CD14-positive monocyte (primary cell): ENCODE results near the gene CHPF. TPM values are rescaled to one million over a fixed set of nuclear protein-coding genes. Genes with fewer than 3 reads are reported as not detected.
A peak's percentile ranks its signal among the peaks of the same experiment; 100 is the strongest.

Experiments
- DNase-seq, 3 donors: peaks; one replicate each; pipeline ENCODE4 v3.0.0-alpha.2; 2011 to 2022
- H2AFZ ChIP-seq: 2 replicates; pipeline ENCODE4 v1.6.0; 2012; ENCODE audit warnings: mild to moderate bottlenecking, low read depth, low read length, inconsistent platforms; ENCODE audit not compliant: insufficient read depth, poor library complexity, severe bottlenecking
- H3K27ac ChIP-seq, 2 donors: 1 replicate in 1 of 2; 2 replicates in 1 of 2; pipeline ENCODE4 v1.5.1; 2012 to 2013; ENCODE audit warnings: low read length in 2 of 2, control low read depth in 1 of 2, inconsistent platforms in 1 of 2, low read depth in 1 of 2, mild to moderate bottlenecking in 1 of 2
- H3K27me3 ChIP-seq, 2 donors: one replicate each; pipeline versions ENCODE4 v1.6.0 to v1.6.1; 2011 to 2013; ENCODE audit warnings: low read length in 2 of 2; ENCODE audit not compliant: control insufficient read depth in 2 of 2, insufficient read depth in 2 of 2
- H3K36me3 ChIP-seq, 2 donors: replicated peaks in 1 of 2; 1 replicate in 1 of 2; 2 replicates in 1 of 2; pipeline versions ENCODE4 v1.5.1 to v1.6.1; 2012 to 2013; ENCODE audit warnings: low read length in 2 of 2, control low read depth in 1 of 2, inconsistent platforms in 1 of 2, mild to moderate bottlenecking in 1 of 2; ENCODE audit not compliant: insufficient read depth in 2 of 2, control insufficient read depth in 1 of 2
- H3K4me1 ChIP-seq, 2 donors: 1 replicate in 1 of 2; 2 replicates in 1 of 2; pipeline versions ENCODE4 v1.5.1 to v1.6.1; 2012 to 2013; ENCODE audit warnings: low read length in 2 of 2, control low read depth in 1 of 2, inconsistent platforms in 1 of 2, mild to moderate bottlenecking in 1 of 2, moderate library complexity in 1 of 2; ENCODE audit not compliant: insufficient read depth in 2 of 2, control insufficient read depth in 1 of 2
- H3K4me2 ChIP-seq: replicated peaks from 2 replicates; pipeline ENCODE3; 2012; ENCODE audit warnings: low read length, moderate library complexity, mild to moderate bottlenecking; ENCODE audit not compliant: poor library complexity, severe bottlenecking; ENCODE audit errors: extremely low read depth
- H3K4me3 ChIP-seq, 3 experiments: fragments of 200-600 bp in 1 of 3; sonication (generic) in 1 of 3; replicated peaks in 1 of 3; 1 replicate in 2 of 3; 2 replicates in 1 of 3; pipeline ENCODE4 v1.5.1; 2011 to 2013; ENCODE audit warnings: low read length in 3 of 3, mild to moderate bottlenecking in 3 of 3, control low read depth in 2 of 3, low read depth in 2 of 3, inconsistent platforms in 1 of 3, moderate library complexity in 1 of 3
- H3K79me2 ChIP-seq: 2 replicates; pipeline ENCODE4 v1.6.0; 2012; ENCODE audit warnings: mild to moderate bottlenecking, control low read depth, inconsistent platforms, low read length, moderate library complexity; ENCODE audit not compliant: insufficient read depth
- H3K9ac ChIP-seq: 2 replicates; pipeline ENCODE4 v1.6.0; 2017; ENCODE audit warnings: low read length, mild to moderate bottlenecking; ENCODE audit not compliant: insufficient read depth, poor library complexity, severe bottlenecking
- H3K9me3 ChIP-seq, 2 donors: replicated peaks in 1 of 2; 1 replicate in 1 of 2; 2 replicates in 1 of 2; pipeline versions ENCODE4 v1.5.1 to v1.6.1; 2012 to 2013; ENCODE audit warnings: low read length in 2 of 2, control low read depth in 1 of 2; ENCODE audit not compliant: control insufficient read depth in 1 of 2, insufficient read depth in 1 of 2
- H4K20me1 ChIP-seq: 2 replicates; pipeline ENCODE4 v1.6.0; 2012; ENCODE audit warnings: mild to moderate bottlenecking, low read length, control low read depth, moderate library complexity; ENCODE audit not compliant: insufficient read depth
- H3K27ac Mint-ChIP-seq, 7 donors: one replicate each; pipeline ENCODE4 v1.8.0; 2020; ENCODE audit warnings: mild to moderate bottlenecking in 7 of 7, mixed read lengths in 7 of 7, moderate library complexity in 6 of 7, inconsistent platforms in 2 of 7
- H3K27me3 Mint-ChIP-seq, 3 donors: one replicate each; pipeline ENCODE4 v1.8.0; 2021 to 2022; ENCODE audit warnings: low read depth in 3 of 3, mild to moderate bottlenecking in 3 of 3, mixed read lengths in 3 of 3, moderate library complexity in 3 of 3, inconsistent platforms in 1 of 3
- H3K36me3 Mint-ChIP-seq, 2 donors: one replicate each; pipeline ENCODE4 v1.8.0; 2020; ENCODE audit warnings: mixed read lengths in 2 of 2, inconsistent platforms in 1 of 2, mild to moderate bottlenecking in 1 of 2
- H3K4me1 Mint-ChIP-seq: one replicate; pipeline ENCODE4 v1.8.0; 2020; ENCODE audit warnings: mild to moderate bottlenecking, mixed read lengths
- H3K4me3 Mint-ChIP-seq, 2 donors: one replicate each; pipeline ENCODE4 v1.8.0; 2020; ENCODE audit warnings: mild to moderate bottlenecking in 2 of 2, mixed read lengths in 2 of 2, moderate library complexity in 1 of 2
- H3K9me3 Mint-ChIP-seq, 7 donors: one replicate each; pipeline ENCODE4 v1.8.0; 2020 to 2022; ENCODE audit warnings: mixed read lengths in 7 of 7, mild to moderate bottlenecking in 6 of 7, moderate library complexity in 6 of 7, inconsistent platforms in 2 of 7
- CTCF ChIP-seq: fragments of 200-600 bp; IDR thresholded peaks from one replicate; pipeline ENCODE4 v1.8.0; 2022; ENCODE audit warnings: antibody characterized with exemption, mild to moderate bottlenecking
- WGBS: methylation state at CpG from one replicate; pipeline ENCODE4 v1.1.5; 2013; ENCODE audit warnings: missing lambda C conversion rate; ENCODE audit not compliant: insufficient coverage; 5-methylcytosine and 5-hydroxymethylcytosine counted together
- intact Hi-C, 2 donors: fragments of 100-400 bp; cut with micrococcal nuclease; formaldehyde crosslinking; loops; one replicate each; pipeline versions ENCODE4 v1.15.0 to v1.15.1; 2023
- polyA plus RNA-seq, 3 donors: library from polyadenylated mRNA; depleted of rRNA in 1 of 3; unstranded in 2 of 3; stranded (reverse) in 1 of 3; fragments of 300-500 nt in 2 of 3; fragments of >200 nt in 1 of 3; fragmentation: Illumina TruSeq in 2 of 3; gene quantifications; 1 replicate in 2 of 3; 2 replicates in 1 of 3; pipeline ENCODE4 v1.2.3, GENCODE V29; 2012 to 2021

The CHPF gene
- polyA plus RNA-seq, 3 donors, result 0.09 to 0.32 (median 0.09) TPM

GRCh38 chr2:219496825-219497494 is 46.6 kb downstream of the CHPF start:
- Mint-ChIP-seq H3K4me1 (peaks cover 38% of the 10 kb centered on the region), H3K27ac (no peak overlapping the region), H3K4me3 (peak overlapping the region; percentile 98 to 100), H3K9me3 (peaks cover 0 to 22% (median 1%) of the 10 kb centered on the region in 7 donors), H3K36me3 (peaks cover 3 to 15% of the 10 kb centered on the region in 2 donors), H3K27me3 (peaks cover 49 to 57% (median 54%) of the 10 kb centered on the region in 3 donors)
- Histone ChIP-seq H3K4me3 (peak overlapping the region; percentile 58 to 93 (median 80)), H3K79me2 (peaks cover 11% of the 10 kb centered on the region), H2AFZ (peak overlapping the region; percentile 94), H3K9ac (no peak overlapping the region), H3K4me1 (peaks cover 28 to 43% of the 10 kb centered on the region in 2 donors), H3K9me3 (peaks cover 2 to 10% of the 10 kb centered on the region in 2 donors), H3K4me2 (peak overlapping the region; percentile 97), H3K27me3 (peaks cover 31 to 53% of the 10 kb centered on the region in 2 donors), H4K20me1 (no peaks in the 10 kb centered on the region), H3K27ac (no peak overlapping the region), H3K36me3 (peaks cover 3 to 11% of the 10 kb centered on the region in 2 donors)
- 9% methylated on average over 60 of the region's 61 CpGs for WGBS
- no peak for TF ChIP-seq CTCF
- DNase-seq, result peak in 2 of 3 donors; percentile 3 to 12
- intact Hi-C loops, result loop anchor here (5.0 to 10.0 kb wide), 4 partner anchors 35 to 332 kb away; partner anchors contain the start of genes DNPEP (in 2 of the 2), STK11IP (in 2 of the 2) and NHEJ1 (in 1 of the 2)

GRCh38 chr2:219496247-219496824 is 47.3 kb downstream of the CHPF start:
- Histone ChIP-seq H3K9me3 (peaks cover 2 to 10% of the 10 kb centered on the region in 2 donors), H3K9ac (no peak overlapping the region), H2AFZ (peak overlapping the region; percentile 94), H3K4me1 (peaks cover 28 to 43% of the 10 kb centered on the region in 2 donors), H3K4me2 (peak overlapping the region; percentile 97), H3K4me3 (peak overlapping the region in 1 of 3 experiments; percentile 93), H3K36me3 (peaks cover 0 to 5% of the 10 kb centered on the region in 2 donors), H3K27ac (no peak overlapping the region), H3K79me2 (peaks cover 11% of the 10 kb centered on the region), H4K20me1 (no peaks in the 10 kb centered on the region), H3K27me3 (peaks cover 31 to 53% of the 10 kb centered on the region in 2 donors)
- intact Hi-C loops, result loop anchor here (5.0 to 10.0 kb wide), 4 partner anchors 36 to 332 kb away; partner anchors contain the start of genes DNPEP (in 2 of the 2), STK11IP (in 2 of the 2) and NHEJ1 (in 1 of the 2)
- WGBS, result 29% methylated on average over 13 of the region's 20 CpGs
- Mint-ChIP-seq H3K4me1 (peaks cover 38% of the 10 kb centered on the region), H3K4me3 (peak overlapping the region in 1 of 2 donors; percentile 100), H3K36me3 (peaks cover 0 to 9% of the 10 kb centered on the region in 2 donors), H3K27me3 (peaks cover 51 to 62% (median 53%) of the 10 kb centered on the region in 3 donors), H3K27ac (no peak overlapping the region), H3K9me3 (peaks cover 0 to 22% (median 1%) of the 10 kb centered on the region in 7 donors)
- TF ChIP-seq CTCF, result no peak
- no peak for DNase-seq
